NCI-H1417 (cell line): Measurements from ENCODE around the gene ANKRD60.

Source experiments
- DNase-seq, 3 experiments: peaks; one replicate each; lab custom pipeline; 2025; lab: John Stamatoyannopoulos, UW

The ANKRD60 gene

GRCh38 chr20:58223358-58223941 lies 5.0 kb downstream of the ANKRD60 start:
- DNase-seq, result no peak

GRCh38 chr20:58222446-58222845 lies 6.0 kb downstream of the ANKRD60 start:
- DNase-seq, result no peak

GRCh38 chr20:58219342-58219700 lies 9.1 kb downstream of the ANKRD60 start:
- DNase-seq, result no peak

- DNase-seq, result no peak
Measured at GRCh38 chr20:58218665-58219341, 9.7 kb downstream of the ANKRD60 start.

GRCh38 chr20:58216334-58216733 lies 12.1 kb downstream of the ANKRD60 start:
- DNase-seq, result no peak

GRCh38 chr20:58215116-58215515 lies 13.3 kb downstream of the ANKRD60 start:
- DNase-seq, result no peak

- no peak for DNase-seq
Measured at GRCh38 chr20:58214310-58214709, 14.1 kb downstream of the ANKRD60 start.

- DNase-seq, result no peak
Measured at GRCh38 chr20:58213716-58214115, 14.7 kb downstream of the ANKRD60 start.

GRCh38 chr20:58213121-58213520 lies 15.3 kb downstream of the ANKRD60 start:
- peak in 2 of 3 experiments; percentile 61 to 76 for DNase-seq

- peak in 2 of 3 experiments; percentile 61 to 76 for DNase-seq
Measured at GRCh38 chr20:58212636-58213035, 15.8 kb downstream of the ANKRD60 start.

- no peak for DNase-seq
Measured at GRCh38 chr20:58210398-58210747, 18.1 kb downstream of the ANKRD60 start.

GRCh38 chr20:58209652-58210397 lies 18.6 kb downstream of the ANKRD60 start:
- DNase-seq, result peak; percentile 66 to 82 (median 67)

- DNase-seq, result peak in 2 of 3 experiments; percentile 33 to 64
Measured at GRCh38 chr20:58208944-58209343, 19.5 kb downstream of the ANKRD60 start.

GRCh38 chr20:58205850-58206249 lies 22.6 kb downstream of the ANKRD60 start:
- no peak for DNase-seq

- DNase-seq, result no peak
Measured at GRCh38 chr20:58202044-58202443, 26.4 kb downstream of the ANKRD60 start.

- no peak for DNase-seq
Measured at GRCh38 chr20:58201616-58202015, 26.8 kb downstream of the ANKRD60 start.

GRCh38 chr20:58199469-58199868 lies 29.0 kb downstream of the ANKRD60 start:
- no peak for DNase-seq

- no peak for DNase-seq
Measured at GRCh38 chr20:58198901-58199355, 29.5 kb downstream of the ANKRD60 start.

GRCh38 chr20:58198384-58198783 lies 30.1 kb downstream of the ANKRD60 start:
- no peak for DNase-seq

- DNase-seq, result no peak
Measured at GRCh38 chr20:58197185-58197469, 31.3 kb downstream of the ANKRD60 start.

- no peak for DNase-seq
Measured at GRCh38 chr20:58196402-58197184, 31.9 kb downstream of the ANKRD60 start.

- DNase-seq, result no peak
Measured at GRCh38 chr20:58195047-58195446, 33.4 kb downstream of the ANKRD60 start.
